Vagina (tissue), 2 donors: ENCODE results near the gene CFAP100.

Experiments used
- CTCF ChIP-seq, 3 experiments: fragments of 450-650 bp in 2 of 3; fragments of 200-600 bp in 1 of 3; sonication (generic) in 1 of 3; IDR thresholded peaks; one replicate each; pipeline ENCODE4 v1.5.1; 2017 to 2019; ENCODE audit warnings: antibody characterized with exemption in 3 of 3, mild to moderate bottlenecking in 2 of 3, moderate library complexity in 2 of 3
- POLR2A ChIP-seq, 2 donors: fragments of 450-650 bp; IDR thresholded peaks; one replicate each; pipeline ENCODE4 v1.6.1; 2017; ENCODE audit warnings: antibody characterized with exemption in 2 of 2, mild to moderate bottlenecking in 2 of 2, moderate library complexity in 2 of 2
- POLR2AphosphoS5 ChIP-seq, 2 donors: sonication (generic); formaldehyde crosslinking; IDR thresholded peaks; one replicate each; pipeline ENCODE4 v1.9.0; 2017; ENCODE audit warnings: antibody characterized with exemption in 2 of 2, mild to moderate bottlenecking in 2 of 2, low read depth in 1 of 2; ENCODE audit not compliant: insufficient read depth in 1 of 2

GRCh38 chr3:126468028-126468891 is 73.6 kb downstream of the CFAP100 start:
- TF ChIP-seq CTCF (IDR thresholded peaks at IDR 0.05) (no peak), POLR2AphosphoS5 (IDR thresholded peaks at IDR 0.05; ENCODE audit: insufficient read depth in 1 of 2, low read depth in 1 of 2) (no peak), POLR2A (IDR thresholded peaks at IDR 0.05) (no peak)
